Thyroid gland (tissue), 4 donors: ENCODE measurements around the gene EIF2S3B.

ENCODE experiments used
- CTCF ChIP-seq, 6 experiments: fragments of 200-600 bp in 3 of 6; fragments of 450-650 bp in 3 of 6; sonication (generic) in 3 of 6; IDR thresholded peaks; one replicate each; pipeline ENCODE4 v1.5.1; 2016 to 2019; ENCODE audit warnings: antibody characterized with exemption in 6 of 6, mild to moderate bottlenecking in 2 of 6, inconsistent platforms in 1 of 6, moderate library complexity in 1 of 6
- POLR2A ChIP-seq, 2 donors: fragments of 450-650 bp; IDR thresholded peaks; one replicate each; pipeline ENCODE4 v1.6.1; 2017; ENCODE audit warnings: antibody characterized with exemption in 2 of 2, mild to moderate bottlenecking in 2 of 2, moderate library complexity in 1 of 2

DNA sequence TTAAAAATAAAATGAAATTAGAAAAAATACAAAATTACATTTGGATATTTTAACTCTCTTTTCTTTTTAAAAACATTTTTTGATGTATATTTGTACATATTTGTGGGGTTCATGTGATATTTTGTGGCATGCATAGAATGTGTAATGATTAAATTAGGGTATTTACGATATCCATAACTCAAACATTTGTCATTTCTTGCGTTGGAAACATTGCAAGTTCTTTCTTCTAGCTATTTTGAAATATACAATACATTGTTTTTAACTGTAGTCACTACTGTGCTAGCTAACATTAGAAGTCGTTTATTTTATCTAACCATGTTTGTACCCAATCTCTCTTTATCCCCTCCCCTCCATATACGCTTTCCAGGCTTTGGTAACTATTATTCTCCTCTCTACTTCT is 13.9 kb upstream of the EIF2S3B start:
- TF ChIP-seq CTCF (IDR thresholded peaks at IDR 0.05): no peak
- no peak for TF ChIP-seq POLR2A (IDR thresholded peaks at IDR 0.05)
